ENCODE measurements around the gene SLC16A10. TPM values are rescaled to one million over a fixed set of nuclear protein-coding genes. Genes with fewer than 3 reads are reported as not detected.

Gene SLC16A10
- total and polyA plus RNA-seq, 2 of the 4 experiments (the other 2 are of a cell fraction), result not detected

- H3K9me3 ChIP-seq (ENCODE audit: control insufficient read depth, insufficient read depth, low read length), result peaks cover 2% of the 10 kb centered on the region; the same call in 1 of the 2 replicates
- H3K9ac ChIP-seq (ENCODE audit: low read depth, low read length), result no peak overlapping the region
- H3K9me1 ChIP-seq (ENCODE audit: insufficient read depth, low read length), result no peaks in the 10 kb centered on the region
- H2BK20ac ChIP-seq (ENCODE audit: low read depth, low read length), result no peak overlapping the region
- H3K56ac ChIP-seq (ENCODE audit: extremely low read depth, insufficient read depth, low read length), result no peak overlapping the region
- H2BK15ac ChIP-seq (ENCODE audit: low read depth, low read length), result no peak overlapping the region
- no peak overlapping the region for H3K23ac ChIP-seq (ENCODE audit: low read depth, low read length)
- H4K8ac ChIP-seq (ENCODE audit: low read depth in 2 of 2, low read length in 2 of 2), result no peak overlapping the region
- H4K20me1 ChIP-seq (ENCODE audit: insufficient read depth, low read length), result no peaks in the 10 kb centered on the region
- intact Hi-C loops (cut with micrococcal nuclease) (no loop called here), dilution Hi-C loops (cut with HindIII; ENCODE audit: low sequenced_read_pairs, unreplicated experiment) (no loop called here), in situ Hi-C loops (cut with MboI; ENCODE audit: low sequenced_read_pairs) (no loop called here)
- H4K5ac ChIP-seq (ENCODE audit: low read depth, low read length), result no peak overlapping the region
- ChIA-PET CTCF (no interaction called here), POLR2A (ENCODE audit: unreplicated experiment) (no interaction called here)
- no CpG with 5 or more reads among the region's 5 CpGs for WGBS, 2 experiments (ENCODE audit: extremely low coverage in 2 of 2, insufficient read length in 1 of 2)
- no peak for ATAC-seq (ENCODE audit: low read depth)
- H3K14ac ChIP-seq (replicated peaks; ENCODE audit: low read depth, low read length), result no peak overlapping the region
- BruUV-seq (replicated peaks), result no TSS peak
- no peak overlapping the region for H3K27ac ChIP-seq (ENCODE audit: insufficient read depth, low read length)
- H2BK5ac ChIP-seq (ENCODE audit: low read depth, low read length, poor library complexity, severe bottlenecking), result no peak overlapping the region
- H3K4ac ChIP-seq (ENCODE audit: low read depth, low read length), result no peak overlapping the region
- peaks cover 11% of the 10 kb centered on the region for H3K27me3 ChIP-seq (ENCODE audit: control insufficient read depth, insufficient read depth, low read length)
- H3K4me1 ChIP-seq (ENCODE audit: control insufficient read depth, insufficient read depth, low read length), result no peaks in the 10 kb centered on the region
- no peak overlapping the region for H3K18ac ChIP-seq (ENCODE audit: low read depth, low read length)
- no peak overlapping the region for H2AK5ac ChIP-seq (ENCODE audit: low read depth, low read length)
- peak; percentile 31 for DNase-seq
- no peak overlapping the region for H3K4me3 ChIP-seq (ENCODE audit: insufficient read depth, low read depth, low read length)
- no peak overlapping the region for H2AFZ ChIP-seq (replicated peaks; ENCODE audit: low read length, poor library complexity)
- no peak overlapping the region for H2AK9ac ChIP-seq (replicated peaks; ENCODE audit: low read depth, low read length, poor library complexity)
- no peaks in the 10 kb centered on the region for H3K36me3 ChIP-seq (ENCODE audit: control insufficient read depth, insufficient read depth, low read length)
- no peak overlapping the region for H4K91ac ChIP-seq (ENCODE audit: insufficient read depth, low read depth, low read length)
- no peak overlapping the region for H3K4me2 ChIP-seq (ENCODE audit: low read depth, low read length)
- H2BK120ac ChIP-seq (ENCODE audit: low read depth, low read length), result no peak overlapping the region
- H3K79me1 ChIP-seq (ENCODE audit: low read depth in 1 of 2, low read length in 2 of 2), result no peaks in the 10 kb centered on the region
- peak; percentile 70 for TF ChIP-seq BHLHE40 (IDR thresholded peaks at IDR 0.05; ENCODE audit: low read depth, low read length)
- no peak for TF ChIP-seq SMC3 (IDR thresholded peaks at IDR 0.05; ENCODE audit: low read depth, low read length)
Measured at GRCh38 chr6:111105578-111105977, 18.3 kb downstream of the SLC16A10 start.
